Smooth muscle cell (in vitro differentiated cells): ENCODE data around the gene TCF7L1. TPM values are rescaled to one million over a fixed set of nuclear protein-coding genes. Genes with fewer than 3 reads are reported as not detected.
A peak's percentile ranks its signal among the peaks of the same experiment; 100 is the strongest.

Source experiments
- DNase-seq: peaks from one replicate; lab custom pipeline; 2025; ENCODE audit not compliant: unreplicated experiment; lab: John Stamatoyannopoulos, UW
- H2AFZ ChIP-seq: fragments of 200-600 bp; sonication (generic); 2 replicates; pipeline ENCODE4 v1.6.0; 2016; ENCODE audit warnings: antibody characterized with exemption, low read depth, mild to moderate bottlenecking
- H3F3A ChIP-seq: fragments of 200-600 bp; sonication (generic); 2 replicates; pipeline ENCODE4 v1.6.0; 2017; ENCODE audit warnings: antibody characterized with exemption, low read depth
- H3K27ac ChIP-seq: fragments of 200-600 bp; sonication (generic); 2 replicates; pipeline ENCODE4 v1.5.1; 2016; ENCODE audit warnings: low read depth, mild to moderate bottlenecking
- H3K27me3 ChIP-seq: fragments of 200-600 bp; sonication (generic); 2 replicates; pipeline ENCODE4 v1.6.1; 2016; ENCODE audit warnings: low read depth, mild to moderate bottlenecking
- H3K36me3 ChIP-seq: fragments of 200-600 bp; sonication (generic); 2 replicates; pipeline ENCODE4 v1.5.1; 2016; ENCODE audit warnings: low read depth
- H3K4me1 ChIP-seq: fragments of 200-600 bp; sonication (generic); 2 replicates; pipeline ENCODE4 v1.5.1; 2016; ENCODE audit warnings: low read depth
- H3K4me2 ChIP-seq: fragments of 200-600 bp; sonication (generic); 2 replicates; pipeline ENCODE4 v1.6.0; 2016; ENCODE audit warnings: mild to moderate bottlenecking
- H3K4me3 ChIP-seq: fragments of 200-600 bp; sonication (generic); 2 replicates; pipeline ENCODE4 v1.5.1; 2016; ENCODE audit warnings: mild to moderate bottlenecking
- H3K79me2 ChIP-seq: fragments of 200-600 bp; sonication (generic); 2 replicates; pipeline ENCODE4 v1.6.0; 2016; ENCODE audit warnings: low read depth, mild to moderate bottlenecking
- H3K9ac ChIP-seq: fragments of 200-600 bp; sonication (generic); 2 replicates; pipeline ENCODE4 v1.6.0; 2016; ENCODE audit warnings: low read depth
- H3K9me3 ChIP-seq: fragments of 200-600 bp; sonication (generic); replicated peaks from 2 replicates; pipeline ENCODE4 v1.5.1; 2016; ENCODE audit warnings: low read depth
- H4K20me1 ChIP-seq: fragments of 200-600 bp; sonication (generic); 2 replicates; pipeline ENCODE4 v1.6.0; 2016; ENCODE audit warnings: low read depth
- CTCF ChIP-seq: fragments of 200-600 bp; sonication (generic); IDR thresholded peaks from 2 replicates; pipeline ENCODE4 v1.5.1; 2017; ENCODE audit warnings: borderline replicate concordance, mild to moderate bottlenecking, antibody characterized with exemption; ENCODE audit not compliant: insufficient read depth, poor library complexity, severe bottlenecking
- WGBS: methylation state at CpG from one replicate; pipeline ENCODE4 v1.1.7; 2016; ENCODE audit warnings: low lambda C conversion rate; 5-methylcytosine and 5-hydroxymethylcytosine counted together
- polyA plus RNA-seq: library from polyadenylated mRNA; unstranded; fragments of >200 nt; fragmentation: Nextera tagmentation; extraction: Ambion mirVana; gene quantifications from 2 replicates; pipeline ENCODE4 v1.2.1, GENCODE V29; 2016
- total RNA-seq: library from RNA; depleted of rRNA; stranded (reverse); fragments of >200 nt; gene quantifications from 2 replicates; pipeline ENCODE4 v1.2.3, GENCODE V29; 2014

TCF7L1 gene
- total and polyA plus RNA-seq, 2 experiments from 2014 or later = 4.5 to 15.2 TPM

GRCh38 chr2:85163675-85164074 lies 30.5 kb downstream of the TCF7L1 start:
- TF ChIP-seq CTCF = no peak
- no peaks in the 10 kb centered on the region for H3K36me3 ChIP-seq
- no peak overlapping the region for H3K4me3 ChIP-seq
- H3K27me3 ChIP-seq = no peaks in the 10 kb centered on the region
- peaks cover 8% of the 10 kb centered on the region for H3F3A ChIP-seq
- no peak overlapping the region for H2AFZ ChIP-seq
- no peak for DNase-seq
- H4K20me1 ChIP-seq = peaks cover 97% of the 10 kb centered on the region
- H3K4me1 ChIP-seq = peaks cover 39% of the 10 kb centered on the region
- no peaks in the 10 kb centered on the region for H3K9me3 ChIP-seq
- peak overlapping the region; percentile 41 for H3K4me2 ChIP-seq
- WGBS = 51% methylated on average over 3 of the region's 3 CpGs
- H3K79me2 ChIP-seq = peaks cover 66% of the 10 kb centered on the region
- H3K9ac ChIP-seq = no peak overlapping the region
- peak overlapping the region; percentile 15 for H3K27ac ChIP-seq

GRCh38 chr2:85164145-85164569 lies 31.0 kb downstream of the TCF7L1 start:
- 60% methylated on average over 8 of the region's 8 CpGs for WGBS
- Histone ChIP-seq H3K79me2 (peaks cover 66% of the 10 kb centered on the region), H3F3A (peaks cover 8% of the 10 kb centered on the region), H3K9ac (no peak overlapping the region), H3K27me3 (no peaks in the 10 kb centered on the region), H3K9me3 (no peaks in the 10 kb centered on the region), H3K4me1 (peaks cover 39% of the 10 kb centered on the region), H2AFZ (no peak overlapping the region), H3K4me3 (no peak overlapping the region), H3K4me2 (peak overlapping the region; percentile 35), H4K20me1 (peaks cover 95% of the 10 kb centered on the region), H3K27ac (peak overlapping the region; percentile 15), H3K36me3 (no peaks in the 10 kb centered on the region)
- no peak for DNase-seq
- TF ChIP-seq CTCF = no peak

DNA sequence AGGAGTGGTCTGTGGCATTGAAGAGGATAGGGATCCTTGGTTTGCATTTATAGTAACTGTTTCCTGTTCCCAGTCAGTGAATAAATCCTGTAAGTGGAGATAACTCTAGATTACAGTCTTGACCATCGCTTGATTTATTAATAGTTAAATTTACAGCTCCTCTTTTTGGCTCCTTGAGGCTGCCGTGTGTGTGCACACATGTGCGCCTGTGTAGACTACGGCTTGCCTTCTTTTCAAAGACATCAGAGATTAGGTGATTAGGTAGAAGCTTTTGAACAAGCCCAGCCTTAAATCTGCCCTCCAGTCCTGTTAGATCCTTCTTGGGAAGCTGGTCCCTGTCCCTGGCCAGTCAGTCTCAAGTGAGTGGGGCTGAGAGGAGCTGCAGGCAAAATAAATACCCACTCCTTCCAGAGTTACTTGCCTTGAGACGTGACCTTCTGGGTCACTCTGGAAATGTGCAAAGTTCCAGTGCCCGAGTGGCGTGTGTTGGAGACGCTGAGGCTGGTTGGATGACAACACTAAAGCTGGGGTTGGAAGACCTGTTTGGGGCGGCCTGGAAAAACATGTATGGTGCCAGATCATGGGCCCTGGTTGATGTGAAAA lies 32.0 kb downstream of the TCF7L1 start:
- H3K27me3 ChIP-seq = no peaks in the 10 kb centered on the region
- H3F3A ChIP-seq = peaks cover 8% of the 10 kb centered on the region
- TF ChIP-seq CTCF = no peak
- H3K9ac ChIP-seq = no peak overlapping the region
- peaks cover 95% of the 10 kb centered on the region for H4K20me1 ChIP-seq
- peaks cover 39% of the 10 kb centered on the region for H3K4me1 ChIP-seq
- H3K9me3 ChIP-seq = no peaks in the 10 kb centered on the region
- no peaks in the 10 kb centered on the region for H3K36me3 ChIP-seq
- H3K79me2 ChIP-seq = peaks cover 57% of the 10 kb centered on the region
- no peak overlapping the region for H3K27ac ChIP-seq
- WGBS = 54% methylated on average over 9 of the region's 9 CpGs
- no peak overlapping the region for H3K4me2 ChIP-seq
- DNase-seq = no peak
- H3K4me3 ChIP-seq = no peak overlapping the region
- H2AFZ ChIP-seq = no peak overlapping the region

DNA sequence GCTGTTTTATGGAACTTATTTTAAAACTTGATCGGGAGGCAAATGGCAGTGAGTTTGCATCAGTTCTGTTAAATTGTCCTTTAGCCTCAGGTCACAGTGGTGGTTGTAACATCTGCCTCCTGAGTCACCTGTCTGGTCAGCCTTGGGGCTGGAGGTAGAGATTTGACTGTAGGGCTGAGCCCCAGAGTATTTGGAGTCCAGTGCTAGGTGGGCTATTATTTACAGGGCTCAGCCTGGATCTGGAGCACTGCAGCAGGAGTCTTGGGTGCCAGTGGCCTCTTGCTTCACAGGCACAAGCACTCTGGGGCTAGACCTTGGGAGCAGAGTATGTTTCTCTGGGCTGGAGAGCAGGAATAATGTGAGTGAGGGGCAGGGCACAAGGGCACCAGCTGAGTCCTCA lies 32.8 kb downstream of the TCF7L1 start:
- no peak for DNase-seq
- Histone ChIP-seq H3K79me2 (peaks cover 53% of the 10 kb centered on the region), H3K4me3 (no peak overlapping the region), H3K27me3 (no peaks in the 10 kb centered on the region), H3K36me3 (no peaks in the 10 kb centered on the region), H3K4me2 (no peak overlapping the region), H3K4me1 (peaks cover 38% of the 10 kb centered on the region), H3K9ac (no peak overlapping the region), H4K20me1 (peaks cover 95% of the 10 kb centered on the region), H2AFZ (no peak overlapping the region), H3F3A (peaks cover 8% of the 10 kb centered on the region), H3K9me3 (no peaks in the 10 kb centered on the region), H3K27ac (no peak overlapping the region)
- TF ChIP-seq CTCF = no peak
- 66% methylated on average over 1 of the region's 1 CpG for WGBS
